KOPT-K1 (cell line): ENCODE results near the gene CCDC112.
"Not testable (repeated sequence)": the region's sequence is repeated elsewhere in the genome, so short reads cannot be mapped to it uniquely, and the experiment has no call there.

Source experiments
- H3K27ac ChIP-seq: fragments of 200-600 bp; sonication (generic); 2 replicates; pipeline ENCODE4 v1.5.1; 2016; ENCODE audit warnings: antibody characterized with exemption, mild to moderate bottlenecking, low read depth, low read length; ENCODE audit not compliant: poor library complexity, severe bottlenecking
- H3K36me3 ChIP-seq: fragments of 200-600 bp; sonication (generic); 2 replicates; pipeline ENCODE4 v1.5.1; 2017; ENCODE audit warnings: antibody characterized with exemption, mild to moderate bottlenecking, low read length, moderate library complexity; ENCODE audit not compliant: insufficient read depth
- H3K9me3 ChIP-seq: fragments of 200-600 bp; sonication (generic); 2 replicates; pipeline ENCODE4 v1.5.1; 2017; ENCODE audit warnings: antibody characterized with exemption, low read length, mild to moderate bottlenecking; ENCODE audit not compliant: insufficient read depth, poor library complexity, severe bottlenecking

CCDC112 gene

GRCh38 chr5:115260248-115260647, 36.2 kb downstream of the CCDC112 start:
- Histone ChIP-seq H3K27ac (no peak overlapping the region), H3K9me3 (no peaks in the 10 kb centered on the region), H3K36me3 (peaks cover 12% of the 10 kb centered on the region)

- H3K27ac ChIP-seq = no peak overlapping the region
- H3K36me3 ChIP-seq = peaks cover 12% of the 10 kb centered on the region
Observed at GRCh38 chr5:115257981-115258380, 38.5 kb downstream of the CCDC112 start.

GRCh38 chr5:115249379-115249778, 47.1 kb downstream of the CCDC112 start:
- H3K27ac ChIP-seq, H3K9me3 ChIP-seq: not testable (repeated sequence)
- 0 out of 2 replicates have a peak, but pooled peaks cover 14% of the 10 kb centered on the region for H3K36me3 ChIP-seq

More at GRCh38 chr5:115257981-115258380, 38.5 kb downstream of the CCDC112 start:
- H3K9me3 ChIP-seq = no peaks in the 10 kb centered on the region

GRCh38 chr5:115246361-115246991, 50.0 kb downstream of the CCDC112 start:
- no peak overlapping the region for H3K27ac ChIP-seq
- H3K9me3 ChIP-seq = no peaks in the 10 kb centered on the region
- H3K36me3 ChIP-seq = peaks cover 21% of the 10 kb centered on the region; the same call in 1 of the 2 replicates

- Histone ChIP-seq H3K36me3 (peaks cover 43% of the 10 kb centered on the region), H3K27ac (no peak overlapping the region), H3K9me3 (no peaks in the 10 kb centered on the region)
Observed at GRCh38 chr5:115243412-115243811, 53.0 kb downstream of the CCDC112 start.

GRCh38 chr5:115241881-115242642, 54.4 kb downstream of the CCDC112 start:
- H3K36me3 ChIP-seq = peaks cover 44% of the 10 kb centered on the region
- no peaks in the 10 kb centered on the region for H3K9me3 ChIP-seq
- H3K27ac ChIP-seq = no peak overlapping the region

GRCh38 chr5:115237066-115237465, 59.4 kb downstream of the CCDC112 start:
- Histone ChIP-seq H3K36me3 (peaks cover 67% of the 10 kb centered on the region), H3K9me3 (no peaks in the 10 kb centered on the region), H3K27ac (no peak overlapping the region)

- H3K27ac ChIP-seq = no peak overlapping the region
- H3K9me3 ChIP-seq = no peaks in the 10 kb centered on the region
- peaks cover 67% of the 10 kb centered on the region for H3K36me3 ChIP-seq
Observed at GRCh38 chr5:115236599-115236998, 59.9 kb downstream of the CCDC112 start.

GRCh38 chr5:115231598-115231997, 64.9 kb downstream of the CCDC112 start:
- H3K36me3 ChIP-seq = peaks cover 73% of the 10 kb centered on the region
- no peaks in the 10 kb centered on the region for H3K9me3 ChIP-seq
- no peak overlapping the region for H3K27ac ChIP-seq

GRCh38 chr5:115229606-115230005, 66.8 kb downstream of the CCDC112 start:
- H3K36me3 ChIP-seq = peaks cover 63% of the 10 kb centered on the region
- no peak overlapping the region for H3K27ac ChIP-seq
- H3K9me3 ChIP-seq = no peaks in the 10 kb centered on the region

- peaks cover 69% of the 10 kb centered on the region for H3K36me3 ChIP-seq
- no peak overlapping the region for H3K27ac ChIP-seq
Observed at GRCh38 chr5:115227281-115227680, 69.2 kb downstream of the CCDC112 start.

More at GRCh38 chr5:115227281-115227680, 69.2 kb downstream of the CCDC112 start:
- H3K9me3 ChIP-seq = no peaks in the 10 kb centered on the region
